Stimulated activated CD8-positive, alpha-beta memory T cell treated with anti-CD3 and anti-CD28 coated beads, Interleukin-12 subunit alpha, Interleukin-12 subunit beta, amount 100 ng/mL, for 24 hours (primary cell): ENCODE measurements around the gene KCNJ16.

Source experiments
- DNase-seq: peaks from one replicate; pipeline ENCODE4 v3.0.0-alpha.2; 2020; ENCODE audit errors: extremely low read depth

Gene KCNJ16

GRCh38 chr17:70070305-70071027 is 4.6 kb upstream of the KCNJ16 start:
- no peak for DNase-seq

- no peak for DNase-seq
Measured at GRCh38 chr17:70071127-70071526, 3.9 kb upstream of the KCNJ16 start.

GRCh38 chr17:70071620-70072019 is 3.4 kb upstream of the KCNJ16 start:
- DNase-seq: no peak

DNA sequence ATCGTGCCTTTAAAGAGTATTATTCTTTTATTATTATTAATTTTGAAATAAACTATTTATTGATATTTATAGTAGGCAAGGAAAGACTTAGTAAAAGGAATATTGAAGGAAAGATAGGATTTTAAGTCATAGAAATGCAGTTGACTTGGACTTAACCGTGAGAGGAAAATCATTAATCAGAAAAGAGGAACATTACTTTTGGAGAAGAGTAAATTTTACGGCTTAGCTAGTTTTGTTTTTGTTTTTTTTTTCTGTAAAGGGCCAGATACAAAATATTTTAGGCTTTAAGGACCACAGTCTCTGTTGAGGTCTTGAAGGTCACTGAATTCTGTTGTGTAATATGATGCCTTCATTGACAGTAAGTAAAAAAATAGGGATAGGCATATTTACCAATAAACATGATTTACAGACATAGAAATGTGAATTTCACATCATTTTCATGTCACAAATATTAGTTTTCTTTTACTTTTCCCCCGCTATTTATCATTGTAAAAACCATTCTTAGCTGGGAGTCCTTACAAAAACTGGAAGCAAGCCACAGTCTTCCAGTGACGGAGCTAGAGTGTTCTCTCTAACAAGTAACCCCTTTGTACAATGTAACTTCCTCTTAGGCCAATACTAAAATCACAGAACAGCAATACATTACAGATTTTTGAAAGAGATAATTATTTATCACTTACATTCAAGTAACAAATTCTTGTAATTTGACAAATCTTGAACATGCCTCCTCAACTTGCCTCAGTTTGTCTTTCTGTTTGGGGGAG is 2.3 kb upstream of the KCNJ16 start:
- no peak for DNase-seq

GRCh38 chr17:70073310-70073709 is 1.7 kb upstream of the KCNJ16 start:
- no peak for DNase-seq

- DNase-seq: no peak
Measured at GRCh38 chr17:70073799-70074198, 1.2 kb upstream of the KCNJ16 start.

DNA sequence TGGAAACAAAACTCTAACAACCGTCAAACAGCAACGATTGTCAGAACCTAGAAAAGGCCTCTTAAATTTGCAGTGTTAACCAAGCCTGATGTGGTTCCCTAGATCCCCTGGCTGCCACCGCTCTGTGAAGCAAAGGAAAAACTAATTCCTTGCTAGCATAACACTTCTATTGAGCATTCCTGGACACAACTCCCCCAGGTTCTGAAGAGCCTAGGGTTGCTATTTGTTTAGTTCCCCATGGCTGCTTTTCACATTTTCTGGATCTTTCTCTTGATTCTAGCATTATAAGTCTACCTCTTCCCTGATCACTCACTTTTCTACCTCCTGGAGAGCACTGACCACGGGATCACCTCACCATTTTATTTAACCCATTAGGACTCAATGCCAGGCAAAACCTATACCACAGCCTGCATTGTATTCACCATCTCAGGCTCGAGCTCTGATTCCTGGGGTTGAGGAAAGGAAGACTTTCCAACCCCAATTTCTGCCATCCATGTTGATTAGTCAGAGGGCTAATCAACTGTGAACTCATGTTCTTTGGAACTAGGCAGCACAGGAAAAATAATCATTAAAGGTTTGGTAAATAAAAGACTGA is 692 bp upstream of the KCNJ16 start:
- DNase-seq: no peak

GRCh38 chr17:70076189-70076588 is 1.2 kb downstream of the KCNJ16 start:
- DNase-seq: no peak

- no peak for DNase-seq
Measured at GRCh38 chr17:70076831-70077230, 1.8 kb downstream of the KCNJ16 start.

DNA sequence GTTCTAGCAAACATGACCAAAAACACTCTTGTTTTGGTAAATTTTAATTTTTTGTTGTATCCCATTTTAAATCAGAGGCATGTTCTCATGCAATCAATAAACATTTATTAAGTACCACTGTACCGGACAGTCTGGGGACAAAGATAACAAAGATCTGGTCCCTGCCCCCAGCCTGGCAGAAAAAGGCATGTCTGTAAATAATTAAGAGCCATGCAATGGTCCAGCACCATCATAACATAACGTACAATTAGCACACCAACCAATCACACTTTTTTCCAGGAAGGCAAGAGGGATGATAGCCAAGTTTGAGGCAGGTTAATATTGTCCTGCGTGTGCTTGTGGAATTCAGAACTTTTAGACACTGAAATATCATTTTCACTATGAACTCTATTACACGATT is 3.5 kb downstream of the KCNJ16 start:
- no peak for DNase-seq

DNA sequence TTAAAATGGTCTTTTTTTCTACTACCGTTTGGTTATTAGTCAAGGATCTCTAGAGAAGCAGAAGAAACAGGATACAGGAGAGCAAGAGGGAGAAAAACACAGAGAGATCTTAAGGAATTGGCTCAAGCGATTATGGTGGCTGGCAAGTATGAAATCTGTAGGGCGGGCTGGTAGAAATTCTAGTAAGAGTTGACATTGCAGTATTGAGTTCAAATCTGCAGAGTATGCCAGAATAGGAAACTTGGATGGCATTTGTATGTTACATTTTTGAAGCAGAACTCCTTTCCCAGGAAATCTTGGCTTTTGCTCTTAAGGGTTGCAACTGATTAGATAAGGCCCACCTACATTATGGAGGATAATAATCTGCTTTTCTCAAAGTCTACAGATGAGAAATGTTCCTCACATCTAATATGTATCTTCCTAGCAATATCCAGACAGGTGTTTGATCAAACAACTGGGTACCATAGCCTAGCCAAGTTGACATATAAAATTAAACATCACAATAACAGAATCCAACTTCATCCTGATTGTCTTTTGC is 4.0 kb downstream of the KCNJ16 start:
- DNase-seq: no peak

DNA sequence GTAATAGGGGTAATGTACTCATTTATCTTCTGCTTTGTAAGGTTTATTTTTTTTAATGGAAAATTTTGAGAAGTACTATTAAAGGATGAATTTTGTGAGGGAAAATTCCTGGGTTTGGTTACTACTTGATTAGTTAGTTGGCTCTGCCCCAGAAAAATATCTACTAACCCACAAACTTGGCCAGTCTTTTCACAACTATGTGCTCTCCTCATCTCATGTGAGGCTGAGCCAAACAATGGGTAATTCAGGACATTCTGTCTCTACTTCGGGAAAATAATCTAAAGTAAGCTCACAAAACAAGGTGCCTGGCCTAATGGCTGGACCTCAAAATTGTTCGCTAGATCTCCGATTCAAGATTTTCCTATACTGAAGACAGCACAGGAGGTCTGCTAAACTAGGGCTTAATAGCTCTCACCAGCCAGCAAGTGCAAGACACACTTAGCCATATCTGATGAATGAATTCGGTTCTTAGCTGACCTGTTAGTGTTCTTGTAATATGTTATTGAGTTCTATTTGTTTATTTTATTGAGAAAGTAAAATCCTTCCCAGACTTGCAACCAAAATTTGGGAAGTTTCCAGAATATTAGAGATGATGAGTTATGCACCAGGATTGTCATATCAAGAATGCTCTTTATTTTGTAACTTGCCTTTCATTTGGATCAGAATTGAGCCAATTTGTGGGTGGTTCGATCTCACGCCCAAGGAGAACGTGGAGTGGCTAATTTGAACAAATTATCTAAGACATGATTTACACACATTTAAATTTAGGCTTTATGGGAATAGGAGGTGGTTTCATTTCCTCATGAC is 5.7 kb downstream of the KCNJ16 start:
- DNase-seq: no peak

DNA sequence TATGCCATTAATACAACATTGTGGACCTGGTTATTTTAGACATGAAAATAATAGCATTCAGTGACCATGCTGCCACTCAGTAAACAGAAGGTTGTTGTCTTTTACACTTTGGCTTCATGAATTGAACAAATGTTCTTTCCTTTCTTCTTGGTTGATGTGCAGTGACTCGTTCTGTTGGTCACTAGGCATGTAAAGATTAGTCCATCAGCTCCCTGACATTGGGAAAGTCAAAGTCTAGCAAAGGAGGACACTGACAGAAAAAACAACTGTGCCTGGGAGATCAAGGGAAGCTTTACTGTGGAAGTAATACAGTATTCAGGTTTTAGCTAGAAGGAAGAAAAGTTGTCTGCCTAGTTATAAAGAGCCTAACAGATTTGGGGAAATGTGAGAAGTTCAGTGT is 6.9 kb downstream of the KCNJ16 start:
- DNase-seq: no peak

GRCh38 chr17:70084476-70084875 is 9.5 kb downstream of the KCNJ16 start:
- DNase-seq: no peak

DNA sequence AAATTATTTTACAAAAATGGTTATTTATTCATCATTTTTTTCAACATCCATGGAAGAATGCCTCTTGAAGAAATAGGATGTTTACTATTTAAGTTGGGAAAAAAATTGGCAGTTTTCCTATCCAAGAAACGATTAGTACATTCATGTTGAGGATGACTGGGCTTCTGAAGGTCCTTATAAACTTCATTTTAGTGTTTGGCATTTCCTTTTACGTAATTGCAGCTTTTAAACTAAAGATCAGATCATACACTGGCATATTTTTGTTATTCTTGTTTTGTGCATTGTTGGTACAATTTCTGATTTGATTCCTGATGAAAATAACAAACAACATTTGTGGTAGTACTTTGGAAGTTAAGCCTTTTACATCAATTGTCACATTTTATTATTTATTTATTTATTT is 11.5 kb downstream of the KCNJ16 start:
- DNase-seq: no peak

DNA sequence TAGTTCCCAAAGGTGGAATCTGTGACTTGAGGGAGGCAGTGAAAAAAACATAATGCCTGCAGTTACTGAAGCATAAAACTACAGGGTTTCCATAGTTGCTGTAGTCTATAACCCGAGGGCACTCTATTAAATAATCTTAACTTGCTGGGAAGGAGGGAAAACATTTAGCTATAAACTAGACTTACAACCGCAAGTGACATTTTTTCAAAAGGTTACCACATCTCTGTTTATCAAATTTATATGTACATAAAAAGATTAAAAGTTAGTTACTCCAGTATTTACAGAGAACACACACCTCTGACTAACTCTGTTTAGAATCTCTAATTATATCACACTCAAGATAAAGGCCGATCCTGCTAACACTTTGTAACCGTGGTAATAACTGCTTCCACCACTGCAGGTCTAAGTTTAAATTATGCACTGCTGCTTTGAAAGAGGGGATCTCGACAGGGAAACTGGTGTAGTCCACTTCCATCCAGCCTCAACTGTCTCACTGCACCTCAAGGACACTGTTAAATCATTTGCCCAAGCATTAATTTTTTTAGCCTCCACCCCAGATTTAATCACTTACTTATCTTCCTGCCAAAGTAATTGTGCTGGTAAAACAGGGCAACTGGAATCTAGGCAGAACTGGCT is 14.6 kb downstream of the KCNJ16 start:
- DNase-seq: no peak

DNA sequence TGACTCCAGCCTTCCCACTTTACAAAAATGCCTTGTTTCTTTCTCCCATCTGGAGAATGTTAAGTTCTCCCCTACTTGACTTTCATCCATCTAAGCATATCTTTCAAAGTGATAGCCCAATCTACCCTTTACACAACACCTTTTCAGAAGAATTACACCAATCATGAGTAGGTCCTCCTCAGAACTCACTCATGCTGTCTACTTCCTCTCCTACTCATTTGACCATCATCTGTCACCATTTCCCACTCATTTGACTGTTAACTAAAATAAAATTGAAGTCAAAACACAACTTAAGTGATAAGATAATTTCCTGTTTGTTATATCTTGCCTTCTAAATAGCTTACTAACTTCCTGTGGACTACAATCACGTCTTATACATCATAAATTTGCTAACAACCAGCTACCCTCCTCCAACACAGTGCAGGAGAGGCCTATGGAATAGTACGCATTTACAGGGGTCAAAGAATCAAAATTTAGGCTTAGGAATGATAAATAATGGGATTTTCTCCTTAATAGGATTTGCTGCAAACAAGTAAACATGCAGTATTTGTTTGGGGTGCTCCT is 16.1 kb downstream of the KCNJ16 start:
- DNase-seq: no peak

- no peak for DNase-seq
Measured at GRCh38 chr17:70091696-70092095, 16.7 kb downstream of the KCNJ16 start.

GRCh38 chr17:70093163-70093562 is 18.1 kb downstream of the KCNJ16 start:
- no peak for DNase-seq

- no peak for DNase-seq
Measured at GRCh38 chr17:70095455-70095854, 20.4 kb downstream of the KCNJ16 start.

- no peak for DNase-seq
Measured at GRCh38 chr17:70096861-70097260, 21.8 kb downstream of the KCNJ16 start.
